WERI-Rb-1 (cell line): ENCODE measurements around the gene SEMA3G.
A peak's percentile ranks its signal among the peaks of the same experiment; 100 is the strongest.

Experiments used
- DNase-seq: peaks from one replicate; pipeline ENCODE4 v3.0.0-alpha.2; 2020
- H3K27ac ChIP-seq: fragments of 250-450 bp; sonication (Bioruptor Pico); 2 replicates; pipeline ENCODE4 v1.5.1; 2020; ENCODE audit warnings: mild to moderate bottlenecking, moderate library complexity
- H3K27me3 ChIP-seq: fragments of 250-450 bp; sonication (Bioruptor Pico); 2 replicates; pipeline ENCODE4 v1.5.1; 2021; ENCODE audit warnings: mild to moderate bottlenecking, low read depth, moderate library complexity; ENCODE audit not compliant: insufficient read depth, severe bottlenecking
- H3K36me3 ChIP-seq: fragments of 250-450 bp; sonication (Bioruptor Pico); 2 replicates; pipeline ENCODE4 v1.5.1; 2020; ENCODE audit warnings: mild to moderate bottlenecking, moderate library complexity
- H3K4me3 ChIP-seq: 2 replicates; pipeline ENCODE4 v1.5.1; 2011; ENCODE audit warnings: low read depth, mild to moderate bottlenecking, control low read depth, low read length
- H3K9me3 ChIP-seq: fragments of 250-450 bp; sonication (Bioruptor Pico); 2 replicates; pipeline ENCODE4 v1.5.1; 2021; ENCODE audit warnings: mild to moderate bottlenecking, moderate library complexity; ENCODE audit not compliant: severe bottlenecking
- CTCF ChIP-seq: IDR thresholded peaks from 2 replicates; pipeline ENCODE4 v1.5.1; 2011; ENCODE audit warnings: low read depth, mild to moderate bottlenecking, control low read depth, inconsistent platforms, low read length

SEMA3G gene

GRCh38 chr3:52452570-52453221, 7.8 kb upstream of the SEMA3G start:
- no peak for TF ChIP-seq CTCF
- Histone ChIP-seq H3K27ac (0 out of 2 replicates have a peak overlapping the region, but pooled peaks have one; percentile 23), H3K27me3 (no peaks in the 10 kb centered on the region), H3K4me3 (no peak overlapping the region), H3K9me3 (no peaks in the 10 kb centered on the region), H3K36me3 (peaks cover 14% of the 10 kb centered on the region)
- no peak for DNase-seq

GRCh38 chr3:52452126-52452525, 7.2 kb upstream of the SEMA3G start:
- DNase-seq, result no peak
- H3K27ac ChIP-seq, result no peak overlapping the region
- no peak overlapping the region for H3K4me3 ChIP-seq
- peaks cover 8% of the 10 kb centered on the region for H3K36me3 ChIP-seq
- no peaks in the 10 kb centered on the region for H3K27me3 ChIP-seq
- H3K9me3 ChIP-seq, result no peaks in the 10 kb centered on the region
- TF ChIP-seq CTCF, result no peak

- H3K4me3 ChIP-seq, result no peak overlapping the region
- H3K36me3 ChIP-seq, result peaks cover 1% of the 10 kb centered on the region
- H3K27ac ChIP-seq, result no peak overlapping the region
- DNase-seq, result no peak
- H3K27me3 ChIP-seq, result no peaks in the 10 kb centered on the region
- 0 out of 2 replicates have a peak, but pooled peaks have one; percentile 22 for TF ChIP-seq CTCF
- H3K9me3 ChIP-seq, result no peaks in the 10 kb centered on the region
These were observed 6.6 kb upstream of the SEMA3G start for GRCh38 chr3:52451237-52452083.

- no peak for DNase-seq
- no peaks in the 10 kb centered on the region for H3K27me3 ChIP-seq
- H3K4me3 ChIP-seq, result no peak overlapping the region
- H3K9me3 ChIP-seq, result no peaks in the 10 kb centered on the region
- no peaks in the 10 kb centered on the region for H3K36me3 ChIP-seq
- no peak overlapping the region for H3K27ac ChIP-seq
- TF ChIP-seq CTCF, result no peak
These were observed 5.8 kb upstream of the SEMA3G start for GRCh38 chr3:52450489-52451236.

- no peak overlapping the region for H3K4me3 ChIP-seq
- H3K36me3 ChIP-seq, result no peaks in the 10 kb centered on the region
- no peaks in the 10 kb centered on the region for H3K27me3 ChIP-seq
- H3K27ac ChIP-seq, result no peak overlapping the region
- H3K9me3 ChIP-seq, result no peaks in the 10 kb centered on the region
- DNase-seq, result no peak
- TF ChIP-seq CTCF, result no peak
These were observed 2.8 kb upstream of the SEMA3G start for GRCh38 chr3:52447512-52448355.
